GM12892 (cell line): Measurements from ENCODE around the gene CCNQ.

ENCODE experiments used
- POLR2A ChIP-seq: IDR thresholded peaks from 2 replicates; pipeline ENCODE4 v1.6.1; 2011; ENCODE audit warnings: low read depth, low read length, control low read depth
- TAF1 ChIP-seq: IDR thresholded peaks from 2 replicates; pipeline ENCODE4 v1.6.1; 2011; ENCODE audit warnings: low read depth, mild to moderate bottlenecking, control low read depth, low read length, borderline replicate concordance

GRCh38 chrX:153628129-153628528, 29.2 kb upstream of the CCNQ start:
- TF ChIP-seq TAF1 = no peak
- no peak for TF ChIP-seq POLR2A
